HCT116 (cell line): Measurements from ENCODE around the gene TOB2. TPM values are rescaled to one million over a fixed set of nuclear protein-coding genes. Genes with fewer than 3 reads are reported as not detected.

Source experiments
- ATAC-seq: fragments of 200-7000 bp; cut with Tn5 transposase; 2 replicates; pipeline ENCODE4 v1.9.1; 2020; ENCODE audit warnings: mild to moderate bottlenecking, moderate library complexity
- BruUV-seq: library from RNA; stranded (reverse); fragments of 400-500 nt; replicated peaks from 2 replicates; lab custom pipeline; 2021; lab: Mats Ljungman, UMichigan
- CTCF ChIA-PET: fragments of 300-600 bp; sonication (Branson Sonifier 250); formaldehyde crosslinking; loops from one replicate; lab custom pipeline; 2021; ENCODE audit warnings: antibody characterized with exemption; lab: Charles Lee
- POLR2A ChIA-PET: fragments of 300-600, 350-600 bp; sonication (Branson Sonifier 250); formaldehyde crosslinking; loops from one replicate; lab custom pipeline; 2021; ENCODE audit warnings: antibody characterized with exemption; lab: Charles Lee
- RAD21 ChIA-PET, 2 experiments: fragments of 300-600 bp; sonication (Branson Sonifier 250); formaldehyde crosslinking; loops; one replicate each; lab custom pipeline; 2023; ENCODE audit warnings: low total read pairs in 2 of 2; ENCODE audit not compliant: uncharacterized antibody in 2 of 2, unreplicated experiment in 2 of 2, low non-redundant PET in 1 of 2; lab: Charles Lee
- DNase-seq: peaks from one replicate; pipeline ENCODE4 v3.0.0-alpha.2; 2010; ENCODE audit warnings: low read depth, low spot score
- H2AFZ ChIP-seq: fragments of 200-600 bp; shearing (Covaris generic), sonication (generic); 2 replicates; pipeline ENCODE4 v1.6.1; 2017; ENCODE audit warnings: low read depth, mixed run types, mixed read lengths, antibody characterized with exemption, low read length; ENCODE audit not compliant: poor library complexity, severe bottlenecking
- H3K27ac ChIP-seq: 2 replicates; pipeline ENCODE4 v1.5.1; 2012; ENCODE audit warnings: low read depth, low read length
- H3K27me3 ChIP-seq: fragments of 200-600 bp; sonication (generic); 2 replicates; pipeline ENCODE4 v1.6.1; 2016; ENCODE audit warnings: mixed run types, low read length, mixed read lengths; ENCODE audit not compliant: insufficient read depth
- H3K36me3 ChIP-seq, 2 experiments: fragments of 200-500 bp in 1 of 2; fragments of 200-600 bp in 1 of 2; sonication (Bioruptor generic) in 1 of 2; sonication (generic) in 1 of 2; 2 replicates each; pipeline versions ENCODE4 v1.5.1 to v1.6.1; 2014 to 2016; ENCODE audit warnings: low read length in 2 of 2, inconsistent platforms in 1 of 2, mixed read lengths in 1 of 2, mixed run types in 1 of 2; ENCODE audit not compliant: insufficient read depth in 2 of 2, control insufficient read depth in 1 of 2
- H3K4me1 ChIP-seq, 2 experiments: fragments of 200-600 bp in 1 of 2; sonication (generic) in 1 of 2; 2 replicates each; pipeline versions ENCODE4 v1.5.1 to v1.6.1; 2012 to 2017; ENCODE audit warnings: low read length in 2 of 2, inconsistent platforms in 1 of 2, mild to moderate bottlenecking in 1 of 2, mixed read lengths in 1 of 2, mixed run types in 1 of 2, moderate library complexity in 1 of 2; ENCODE audit not compliant: insufficient read depth in 2 of 2, control insufficient read depth in 1 of 2
- H3K4me2 ChIP-seq: fragments of 200-600 bp; sonication (generic); 2 replicates; pipeline ENCODE4 v1.6.1; 2017; ENCODE audit warnings: mixed run types, low read length, mixed read lengths
- H3K4me3 ChIP-seq, 2 experiments: fragments of 200-600 bp in 1 of 2; sonication (generic) in 1 of 2; replicated peaks in 1 of 2; 2 replicates each; pipeline ENCODE4 v1.5.1; 2011 to 2016; ENCODE audit warnings: low read length in 2 of 2, control low read depth in 1 of 2, low read depth in 1 of 2, mild to moderate bottlenecking in 1 of 2, mixed read lengths in 1 of 2, mixed run types in 1 of 2
- H3K79me2 ChIP-seq: fragments of 200-600 bp; sonication (generic); 2 replicates; pipeline ENCODE4 v1.6.1; 2017; ENCODE audit warnings: mild to moderate bottlenecking, mixed run types, low read length, moderate library complexity, mixed read lengths; ENCODE audit not compliant: insufficient read depth
- H3K9ac ChIP-seq: fragments of 200-600 bp; sonication (generic); 2 replicates; pipeline ENCODE4 v1.6.1; 2016; ENCODE audit warnings: low read length, mixed read lengths
- H3K9me2 ChIP-seq: fragments of 200-600 bp; sonication (generic), shearing (Covaris generic); 2 replicates; pipeline ENCODE4 v1.6.1; 2017; ENCODE audit warnings: mixed run types, mild to moderate bottlenecking, moderate library complexity; ENCODE audit not compliant: insufficient read depth
- H3K9me3 ChIP-seq, 2 experiments: fragments of 200-500 bp in 1 of 2; fragments of 200-600 bp in 1 of 2; sonication (Bioruptor generic) in 1 of 2; sonication (generic) in 1 of 2; 2 replicates each; pipeline ENCODE4 v1.6.1; 2014 to 2017; ENCODE audit warnings: low read length in 2 of 2, mixed read lengths in 2 of 2, inconsistent platforms in 1 of 2, low read depth in 1 of 2, mild to moderate bottlenecking in 1 of 2, mixed run types in 1 of 2, moderate library complexity in 1 of 2; ENCODE audit not compliant: control insufficient read depth in 1 of 2, insufficient read depth in 1 of 2
- H4K20me1 ChIP-seq: fragments of 200-600 bp; sonication (generic), shearing (Covaris generic); 2 replicates; pipeline ENCODE4 v1.6.1; 2017; ENCODE audit warnings: mixed run types, mild to moderate bottlenecking, moderate library complexity; ENCODE audit not compliant: insufficient read depth
- CBX3 ChIP-seq: IDR thresholded peaks from 2 replicates; pipeline ENCODE4 v1.6.1; 2012; ENCODE audit warnings: low read depth
- ELF1 ChIP-seq: IDR thresholded peaks from 2 replicates; pipeline ENCODE4 v1.6.1; 2012; ENCODE audit warnings: low read depth, borderline replicate concordance
- EZH2 ChIP-seq: fragments of 200-600 bp; sonication (generic); IDR thresholded peaks from 2 replicates; pipeline ENCODE4 v1.6.1; 2017; ENCODE audit warnings: antibody characterized with exemption, mixed run types
- FOSL1 ChIP-seq: IDR thresholded peaks from 2 replicates; pipeline ENCODE4 v1.6.1; 2012; ENCODE audit warnings: low read depth
- JUND ChIP-seq: IDR thresholded peaks from 2 replicates; pipeline ENCODE4 v1.6.1; 2012
- POLR2A ChIP-seq: IDR thresholded peaks from 2 replicates; pipeline ENCODE4 v1.7.0; 2011; ENCODE audit warnings: borderline replicate concordance; ENCODE audit not compliant: insufficient read depth, insufficient read length; ENCODE audit errors: extremely low read depth
- RAD21 ChIP-seq: IDR thresholded peaks from 2 replicates; pipeline ENCODE4 v1.6.1; 2012; ENCODE audit warnings: low read depth, mild to moderate bottlenecking
- REST ChIP-seq: IDR thresholded peaks from 2 replicates; pipeline ENCODE4 v1.6.1; 2012; ENCODE audit warnings: low read depth
- SIN3A ChIP-seq: IDR thresholded peaks from 2 replicates; pipeline ENCODE4 v1.6.1; 2012; ENCODE audit warnings: low read depth
- SRF ChIP-seq: IDR thresholded peaks from 2 replicates; pipeline ENCODE4 v1.6.1; 2012; ENCODE audit warnings: low read depth
- ZFX ChIP-seq: fragments of 450-650 bp; IDR thresholded peaks from 2 replicates; pipeline ENCODE4 v1.6.1; 2017
- ZNF274 ChIP-seq: fragments of 200-500 bp; sonication (Bioruptor generic); IDR thresholded peaks from 2 replicates; pipeline ENCODE4 v1.6.1; 2014; ENCODE audit warnings: mild to moderate bottlenecking, low read depth, low read length, inconsistent platforms
- intact Hi-C: fragments of 100-400 bp; cut with micrococcal nuclease; formaldehyde crosslinking; loops from 2 replicates; pipeline ENCODE4 v1.10.0; 2022
- total RNA-seq: library from RNA; stranded (reverse); gene quantifications from one replicate; pipeline ENCODE4 v1.2.1, GENCODE V29; 2021; ENCODE audit not compliant: unreplicated experiment
- TF ChIP-seq, protein P1 (sequence below): IDR thresholded peaks from 2 replicates; pipeline ENCODE4 v1.6.1; 2012
- TF ChIP-seq, protein P2 (sequence below), 3 experiments: fragments of 200-600 bp in 1 of 3; sonication (generic) in 1 of 3; IDR thresholded peaks in 2 of 3; conservative IDR thresholded peaks in 1 of 3; 2 replicates each; pipeline ENCODE4 v1.5.1; 2012 to 2017; ENCODE audit warnings: low read depth in 2 of 3, low read length in 2 of 3, antibody characterized with exemption in 1 of 3, borderline replicate concordance in 1 of 3, control low read depth in 1 of 3, mild to moderate bottlenecking in 1 of 3, mixed read lengths in 1 of 3, mixed run types in 1 of 3, moderate library complexity in 1 of 3; ENCODE audit not compliant: insufficient read depth in 1 of 3
- TF ChIP-seq, protein P3 (sequence below): IDR thresholded peaks from 2 replicates; pipeline ENCODE4 v1.6.1; 2012
- TF ChIP-seq, protein P4 (sequence below): IDR thresholded peaks from 2 replicates; pipeline ENCODE4 v1.6.1; 2011; ENCODE audit warnings: mild to moderate bottlenecking, low read length, moderate library complexity; ENCODE audit not compliant: insufficient replicate concordance; ENCODE audit errors: extremely low read depth

TOB2 gene
- total RNA-seq, 1 experiment from 2014 or later = 55.2 TPM

DNA sequence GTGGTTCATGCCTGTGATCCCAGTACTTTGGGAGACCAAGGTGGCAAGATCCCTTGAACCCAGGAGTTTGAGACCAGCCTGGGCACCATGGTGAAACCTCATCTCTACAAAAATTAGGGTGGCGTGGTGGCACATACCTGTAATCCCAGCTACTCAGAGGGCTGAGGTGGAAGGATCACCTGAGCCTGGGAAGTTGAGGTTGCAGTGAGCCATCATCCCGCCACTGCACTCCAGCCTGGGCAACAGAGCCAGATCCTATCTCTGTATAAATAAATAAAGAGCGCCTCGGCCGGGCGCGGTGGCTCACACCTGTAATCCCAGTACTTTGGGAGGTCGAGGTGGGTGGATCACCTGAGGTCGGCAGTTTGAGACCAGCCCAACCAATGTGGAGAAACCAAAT, 27.9 kb downstream of the TOB2 start:
- H3K9me2 ChIP-seq = no peaks in the 10 kb centered on the region
- ChIA-PET RAD21 (no interaction called here), CTCF (interaction anchor here (0.6 to 1.1 kb wide), 2 partner anchors 11 to 15 kb away, joined by 4 read pairs; no protein-coding TSS in a partner anchor), POLR2A (interaction anchor here (1.1 kb wide), 1 partner anchor 28 kb away, joined by 6 read pairs; the partner anchor contains the start of gene TOB2)
- BruUV-seq = no TSS peak
- no peaks in the 10 kb centered on the region for H4K20me1 ChIP-seq
- no peak overlapping the region for H3K4me3 ChIP-seq
- DNase-seq (no peak), ATAC-seq (no peak)
- no peaks in the 10 kb centered on the region for H3K27me3 ChIP-seq
- H3K27ac ChIP-seq = no peak overlapping the region; the same call in 1 of the 2 replicates
- H3K4me2 ChIP-seq = no peak overlapping the region
- peaks cover 20% of the 10 kb centered on the region for H3K79me2 ChIP-seq
- intact Hi-C loops = no loop called here
- TF ChIP-seq, protein P1, sequence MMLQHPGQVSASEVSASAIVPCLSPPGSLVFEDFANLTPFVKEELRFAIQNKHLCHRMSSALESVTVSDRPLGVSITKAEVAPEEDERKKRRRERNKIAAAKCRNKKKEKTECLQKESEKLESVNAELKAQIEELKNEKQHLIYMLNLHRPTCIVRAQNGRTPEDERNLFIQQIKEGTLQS = no peak
- TF ChIP-seq CBX3 = no peak
- no peak for TF ChIP-seq FOSL1
- TF ChIP-seq ZNF274 = no peak
- TF ChIP-seq REST = no peak
- TF ChIP-seq, protein P2, sequence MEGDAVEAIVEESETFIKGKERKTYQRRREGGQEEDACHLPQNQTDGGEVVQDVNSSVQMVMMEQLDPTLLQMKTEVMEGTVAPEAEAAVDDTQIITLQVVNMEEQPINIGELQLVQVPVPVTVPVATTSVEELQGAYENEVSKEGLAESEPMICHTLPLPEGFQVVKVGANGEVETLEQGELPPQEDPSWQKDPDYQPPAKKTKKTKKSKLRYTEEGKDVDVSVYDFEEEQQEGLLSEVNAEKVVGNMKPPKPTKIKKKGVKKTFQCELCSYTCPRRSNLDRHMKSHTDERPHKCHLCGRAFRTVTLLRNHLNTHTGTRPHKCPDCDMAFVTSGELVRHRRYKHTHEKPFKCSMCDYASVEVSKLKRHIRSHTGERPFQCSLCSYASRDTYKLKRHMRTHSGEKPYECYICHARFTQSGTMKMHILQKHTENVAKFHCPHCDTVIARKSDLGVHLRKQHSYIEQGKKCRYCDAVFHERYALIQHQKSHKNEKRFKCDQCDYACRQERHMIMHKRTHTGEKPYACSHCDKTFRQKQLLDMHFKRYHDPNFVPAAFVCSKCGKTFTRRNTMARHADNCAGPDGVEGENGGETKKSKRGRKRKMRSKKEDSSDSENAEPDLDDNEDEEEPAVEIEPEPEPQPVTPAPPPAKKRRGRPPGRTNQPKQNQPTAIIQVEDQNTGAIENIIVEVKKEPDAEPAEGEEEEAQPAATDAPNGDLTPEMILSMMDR (IDR thresholded peaks at IDR 0.05 in 2 of 3, conservative IDR thresholded peaks at IDR 0.05 in 1 of 3; ENCODE audit: borderline replicate concordance in 1 of 3, insufficient read depth in 1 of 3, low read depth in 2 of 3, low read length in 2 of 3) = no peak
- TF ChIP-seq EZH2 = no peak
- TF ChIP-seq SIN3A = no peak
- TF ChIP-seq, protein P3, sequence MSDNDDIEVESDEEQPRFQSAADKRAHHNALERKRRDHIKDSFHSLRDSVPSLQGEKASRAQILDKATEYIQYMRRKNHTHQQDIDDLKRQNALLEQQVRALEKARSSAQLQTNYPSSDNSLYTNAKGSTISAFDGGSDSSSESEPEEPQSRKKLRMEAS = no peak
- no peak for TF ChIP-seq ZFX
- no peak for TF ChIP-seq JUND
- TF ChIP-seq RAD21 = no peak
- no peak for TF ChIP-seq SRF
- TF ChIP-seq ELF1 = no peak
- TF ChIP-seq POLR2A = no peak
- TF ChIP-seq, protein P4, sequence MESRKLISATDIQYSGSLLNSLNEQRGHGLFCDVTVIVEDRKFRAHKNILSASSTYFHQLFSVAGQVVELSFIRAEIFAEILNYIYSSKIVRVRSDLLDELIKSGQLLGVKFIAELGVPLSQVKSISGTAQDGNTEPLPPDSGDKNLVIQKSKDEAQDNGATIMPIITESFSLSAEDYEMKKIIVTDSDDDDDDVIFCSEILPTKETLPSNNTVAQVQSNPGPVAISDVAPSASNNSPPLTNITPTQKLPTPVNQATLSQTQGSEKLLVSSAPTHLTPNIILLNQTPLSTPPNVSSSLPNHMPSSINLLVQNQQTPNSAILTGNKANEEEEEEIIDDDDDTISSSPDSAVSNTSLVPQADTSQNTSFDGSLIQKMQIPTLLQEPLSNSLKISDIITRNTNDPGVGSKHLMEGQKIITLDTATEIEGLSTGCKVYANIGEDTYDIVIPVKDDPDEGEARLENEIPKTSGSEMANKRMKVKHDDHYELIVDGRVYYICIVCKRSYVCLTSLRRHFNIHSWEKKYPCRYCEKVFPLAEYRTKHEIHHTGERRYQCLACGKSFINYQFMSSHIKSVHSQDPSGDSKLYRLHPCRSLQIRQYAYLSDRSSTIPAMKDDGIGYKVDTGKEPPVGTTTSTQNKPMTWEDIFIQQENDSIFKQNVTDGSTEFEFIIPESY = no peak
- peaks cover 17 to 22% of the 10 kb centered on the region in 2 experiments for H3K4me1 ChIP-seq
- no peak overlapping the region for H3K9ac ChIP-seq
- H3K9me3 ChIP-seq = no peaks in the 10 kb centered on the region
- no peaks in the 10 kb centered on the region for H3K36me3 ChIP-seq
- H2AFZ ChIP-seq = no peak overlapping the region
